GM12865 (cell line): ENCODE measurements around the gene CD47.

Experiments used
- DNase-seq: peaks from one replicate; pipeline ENCODE4 v3.0.0; 2010; ENCODE audit warnings: low read depth
- H3K4me3 ChIP-seq: 2 replicates; pipeline ENCODE4 v1.5.1; 2011; ENCODE audit warnings: mild to moderate bottlenecking, low read depth, low read length, control low read depth
- TF ChIP-seq, protein P1 (sequence below): IDR thresholded peaks from 2 replicates; pipeline ENCODE4 v1.5.1; 2011; ENCODE audit warnings: low read length, control low read depth, low read depth, inconsistent platforms; ENCODE audit not compliant: insufficient read depth; ENCODE audit errors: missing control alignments

Gene CD47

DNA sequence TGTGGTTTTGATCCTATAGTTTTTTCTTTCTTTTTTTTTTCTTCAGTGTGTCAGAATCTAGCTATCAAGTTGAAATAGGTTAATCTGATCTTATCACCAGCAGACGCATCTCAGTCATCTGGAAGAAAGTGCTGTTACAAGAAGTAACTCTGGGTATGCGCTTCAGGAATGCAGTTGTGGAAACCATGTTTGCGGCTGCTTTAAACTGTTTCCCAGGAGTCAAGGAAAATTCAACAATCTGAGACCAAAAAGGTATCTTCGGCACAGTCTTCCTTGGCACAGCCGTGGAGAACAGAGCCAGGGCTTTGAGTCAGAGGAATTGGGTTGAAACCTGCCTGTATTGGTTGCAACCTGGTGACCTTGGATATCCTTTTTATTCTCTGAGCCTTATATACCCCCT is 59.9 kb downstream of the CD47 start:
- no peak overlapping the region for H3K4me3 ChIP-seq
- DNase-seq = no peak
- TF ChIP-seq, protein P1, sequence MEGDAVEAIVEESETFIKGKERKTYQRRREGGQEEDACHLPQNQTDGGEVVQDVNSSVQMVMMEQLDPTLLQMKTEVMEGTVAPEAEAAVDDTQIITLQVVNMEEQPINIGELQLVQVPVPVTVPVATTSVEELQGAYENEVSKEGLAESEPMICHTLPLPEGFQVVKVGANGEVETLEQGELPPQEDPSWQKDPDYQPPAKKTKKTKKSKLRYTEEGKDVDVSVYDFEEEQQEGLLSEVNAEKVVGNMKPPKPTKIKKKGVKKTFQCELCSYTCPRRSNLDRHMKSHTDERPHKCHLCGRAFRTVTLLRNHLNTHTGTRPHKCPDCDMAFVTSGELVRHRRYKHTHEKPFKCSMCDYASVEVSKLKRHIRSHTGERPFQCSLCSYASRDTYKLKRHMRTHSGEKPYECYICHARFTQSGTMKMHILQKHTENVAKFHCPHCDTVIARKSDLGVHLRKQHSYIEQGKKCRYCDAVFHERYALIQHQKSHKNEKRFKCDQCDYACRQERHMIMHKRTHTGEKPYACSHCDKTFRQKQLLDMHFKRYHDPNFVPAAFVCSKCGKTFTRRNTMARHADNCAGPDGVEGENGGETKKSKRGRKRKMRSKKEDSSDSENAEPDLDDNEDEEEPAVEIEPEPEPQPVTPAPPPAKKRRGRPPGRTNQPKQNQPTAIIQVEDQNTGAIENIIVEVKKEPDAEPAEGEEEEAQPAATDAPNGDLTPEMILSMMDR = no peak

DNA sequence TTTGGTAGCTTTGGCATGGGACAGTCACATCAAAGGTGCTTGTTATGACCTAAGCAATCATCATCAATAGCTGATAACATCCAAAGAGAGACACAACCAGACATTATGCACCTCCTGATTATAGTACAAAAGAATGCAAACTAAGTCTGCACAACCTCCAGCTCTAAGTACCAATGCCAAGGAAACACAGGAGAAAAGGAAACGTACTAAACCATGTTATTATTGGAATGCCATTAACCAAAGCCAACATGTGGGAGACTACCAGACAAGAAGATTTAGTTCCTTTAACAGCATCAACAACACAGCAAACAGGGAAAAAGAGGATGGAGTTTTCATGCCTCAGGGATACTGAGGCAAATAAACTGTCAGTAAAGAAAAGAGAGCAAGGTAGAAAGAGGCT is 61.4 kb downstream of the CD47 start:
- TF ChIP-seq, protein P1 = no peak
- no peak for DNase-seq
- no peak overlapping the region for H3K4me3 ChIP-seq

DNA sequence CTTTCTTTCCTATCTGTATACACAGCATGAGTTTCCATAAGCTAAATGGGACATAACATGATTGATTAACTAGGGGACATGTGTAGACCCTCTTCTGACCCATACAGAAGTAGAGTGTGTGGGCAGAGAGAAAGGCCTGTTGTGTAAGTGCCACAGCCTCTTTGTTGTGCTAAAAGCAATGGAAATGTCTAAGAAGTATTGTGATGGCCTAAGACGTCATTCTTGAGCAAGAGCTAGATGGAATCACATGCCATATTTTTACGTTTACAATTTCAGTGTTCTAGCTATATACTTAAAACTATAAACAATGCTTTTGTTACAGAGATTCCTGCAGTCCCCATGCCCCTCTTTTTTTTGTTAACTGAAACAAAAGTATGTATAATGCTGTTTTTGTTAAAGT is 61.9 kb downstream of the CD47 start:
- TF ChIP-seq, protein P1 = no peak
- DNase-seq = no peak
- H3K4me3 ChIP-seq = no peak overlapping the region

DNA sequence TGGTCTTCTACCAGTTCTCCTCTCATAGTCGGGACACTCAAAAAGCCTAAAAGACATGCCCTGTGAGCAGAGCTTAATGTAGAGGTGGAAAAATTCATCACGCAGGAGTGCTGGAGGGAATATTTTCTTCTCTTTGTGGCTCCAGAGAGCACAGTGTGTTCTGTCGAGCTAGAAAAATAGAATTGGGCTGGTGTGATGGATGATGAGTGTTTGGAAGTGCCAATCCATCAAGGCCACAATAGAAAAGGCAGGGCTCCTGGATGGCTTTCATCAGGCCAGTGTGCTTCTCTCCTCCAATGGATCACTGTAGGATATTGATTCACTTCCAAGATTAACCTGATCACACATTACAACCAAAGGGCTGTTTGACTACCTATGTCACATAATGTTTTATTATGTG is 65.7 kb downstream of the CD47 start:
- no peak for DNase-seq
- TF ChIP-seq, protein P1 = no peak

DNA sequence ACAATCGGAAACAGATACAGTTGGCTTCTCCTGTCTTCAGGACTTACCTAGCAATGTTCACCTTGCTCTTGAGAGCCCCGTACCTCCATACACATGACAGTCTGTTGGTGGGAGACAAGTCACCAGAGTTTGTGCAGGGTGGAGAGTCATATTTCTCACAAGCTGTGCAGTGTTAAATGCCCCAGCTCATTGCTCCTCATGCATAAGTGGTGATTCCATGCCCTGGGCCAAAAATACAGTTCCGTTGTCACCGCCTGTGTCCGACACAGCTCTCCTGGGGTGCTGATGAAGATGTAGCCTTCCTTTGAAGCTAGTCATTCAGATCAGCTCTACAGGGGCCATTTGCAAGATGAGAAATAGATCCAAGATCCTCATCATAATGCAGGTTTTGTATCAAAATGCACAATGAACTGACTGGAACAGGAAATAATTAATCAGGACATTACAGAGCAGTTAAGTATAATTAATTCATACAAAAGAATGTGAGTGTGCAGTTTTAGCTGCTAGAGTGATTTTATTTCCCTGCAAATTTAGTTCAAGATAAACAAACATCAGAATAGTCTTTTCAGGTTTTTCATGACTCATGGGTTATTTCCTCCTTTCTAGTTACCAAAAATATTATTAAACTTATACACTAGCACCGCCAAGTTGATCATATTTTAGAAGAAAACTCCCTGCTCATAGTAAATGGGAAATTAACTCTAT is 66.5 kb downstream of the CD47 start:
- H3K4me3 ChIP-seq = no peak overlapping the region
- no peak for DNase-seq
- TF ChIP-seq, protein P1 = no peak

More for the DNA sequence above, 65.7 kb downstream of the CD47 start:
- H3K4me3 ChIP-seq = no peak overlapping the region

DNA sequence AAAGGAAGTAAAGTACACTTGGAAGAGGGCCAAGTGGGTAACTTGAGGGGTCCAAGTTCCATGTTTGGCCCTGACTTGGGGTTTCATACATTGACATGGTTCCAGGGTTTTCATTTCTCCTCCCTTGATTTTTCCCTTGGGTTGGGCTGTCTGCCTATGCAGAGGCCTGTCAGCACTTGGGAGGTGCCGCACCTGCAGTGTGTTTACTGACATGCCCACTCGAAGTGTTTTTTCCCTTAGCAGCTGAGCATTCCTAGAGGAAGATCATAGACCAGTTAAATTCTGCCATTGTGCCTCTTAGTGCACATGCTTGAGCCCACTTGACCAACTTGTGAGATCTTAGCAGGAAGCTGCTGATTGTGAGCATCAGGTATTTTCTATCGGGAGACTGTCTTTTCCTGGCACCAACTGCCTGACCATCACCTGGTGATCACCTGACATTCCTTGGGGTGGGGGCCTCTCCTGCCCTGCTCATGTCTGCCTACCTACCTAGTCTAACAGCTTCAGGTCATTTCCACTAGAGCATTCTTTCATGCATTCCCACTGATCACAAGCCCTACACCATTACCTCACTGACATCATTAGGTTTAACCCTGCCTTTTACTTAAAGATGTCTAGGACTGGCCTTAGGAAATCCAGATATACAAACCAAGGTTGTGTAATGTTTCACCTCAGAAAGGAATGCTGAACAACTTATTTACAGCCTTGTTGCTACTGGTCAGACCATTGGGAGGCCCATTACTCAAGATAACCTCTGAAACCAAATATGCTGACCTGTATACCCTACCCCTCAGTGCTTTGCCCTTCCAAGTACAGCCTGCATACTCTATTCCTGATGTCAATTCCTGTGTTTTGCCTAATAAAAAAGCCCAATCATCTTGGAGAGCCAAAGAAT is 68.3 kb downstream of the CD47 start:
- no peak for DNase-seq
- no peak overlapping the region for H3K4me3 ChIP-seq
- TF ChIP-seq, protein P1 = no peak
